Activated T-helper 1 cell treated with Interleukin-2 at 50 U/mL for 16 hours (primary cell): ENCODE results near the gene ZBTB20.
"Not testable (repeated sequence)": the region's sequence is repeated elsewhere in the genome, so short reads cannot be mapped to it uniquely, and the experiment has no call there.

ENCODE experiments used
- DNase-seq: peaks from one replicate; pipeline ENCODE4 v3.0.0-alpha.2; 2020; ENCODE audit warnings: low read depth

Gene ZBTB20

DNA sequence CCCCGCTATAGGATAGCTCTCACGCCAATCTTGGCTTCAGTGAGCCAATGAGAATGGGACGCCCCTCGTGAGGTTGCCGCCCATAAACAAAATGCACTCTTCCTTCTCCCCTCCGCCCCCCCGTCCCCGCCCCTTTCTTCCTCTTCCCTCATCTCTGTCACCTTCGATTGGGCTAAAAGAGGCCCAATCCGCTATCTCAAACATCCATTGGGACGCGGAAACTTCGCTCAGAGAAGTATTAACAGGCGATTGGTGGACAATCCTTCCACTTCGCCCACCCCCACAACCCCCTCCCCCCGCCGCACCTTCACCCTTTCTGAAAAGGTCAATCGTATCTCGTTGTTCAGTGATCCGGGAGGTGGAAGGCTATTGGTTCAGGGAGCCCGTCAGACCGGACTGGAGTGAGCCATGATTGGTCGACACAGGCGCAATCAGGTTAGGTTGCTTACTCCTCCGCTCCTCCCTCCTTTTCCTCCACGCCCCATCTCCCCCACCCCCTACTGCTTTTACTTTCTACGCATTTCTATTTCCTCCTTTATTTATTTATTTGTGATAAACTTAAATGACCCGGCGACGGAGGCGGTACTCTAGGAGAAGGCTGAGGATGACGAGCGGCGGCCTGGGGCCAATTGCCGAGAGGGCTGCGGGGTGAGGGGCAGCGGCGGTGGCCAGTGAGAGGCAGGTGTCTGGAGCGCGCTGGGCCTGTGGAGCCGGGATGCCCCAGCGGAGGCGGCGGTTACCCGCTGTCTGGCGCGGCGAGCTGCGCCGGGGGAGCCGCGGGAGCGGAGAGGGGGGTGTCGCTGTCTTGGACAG, 447 bp upstream of the ZBTB20 start:
- DNase-seq = peak; percentile 90

DNA sequence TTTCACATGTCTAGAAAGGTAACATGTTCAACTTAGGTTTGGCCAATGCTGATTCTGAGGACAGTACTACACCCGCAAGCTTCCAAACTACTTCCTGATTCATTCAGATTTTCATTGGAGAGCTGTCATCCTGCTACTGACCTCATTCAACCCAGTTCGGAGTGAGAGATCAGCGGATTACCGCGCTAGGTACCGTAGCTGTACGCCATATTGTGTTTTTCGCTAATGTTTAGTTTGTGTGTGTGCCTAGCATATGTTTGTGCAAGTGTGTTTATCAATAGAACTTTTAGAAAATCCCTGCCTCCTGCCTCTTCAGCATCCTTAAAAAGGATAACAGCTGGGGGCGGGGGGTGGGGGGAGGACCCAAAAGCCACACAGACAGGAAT, 1.1 kb downstream of the ZBTB20 start:
- DNase-seq = peak; percentile 5

- DNase-seq = no peak
Measured at GRCh38 chr3:115141033-115141757, 5.9 kb downstream of the ZBTB20 start.

DNA sequence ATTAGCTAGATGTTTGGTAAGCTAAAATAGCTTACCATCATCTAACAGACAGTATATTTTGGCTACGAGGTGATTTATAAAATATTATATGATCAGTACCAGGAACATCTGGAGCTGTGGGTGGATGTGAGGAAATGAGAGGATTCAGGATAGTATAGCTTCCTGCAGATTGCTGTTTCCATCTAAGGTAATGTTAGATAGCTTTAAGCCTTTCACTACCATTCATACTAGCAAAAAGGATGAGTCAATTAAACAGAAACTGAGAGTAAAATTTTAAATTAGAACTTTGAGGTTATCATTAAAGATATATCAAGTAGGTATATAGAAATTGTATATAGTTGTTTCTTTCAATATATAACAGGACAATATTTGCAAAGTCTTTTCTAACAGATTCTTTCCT, 8.0 kb downstream of the ZBTB20 start:
- DNase-seq = no peak

- DNase-seq = no peak
Measured at GRCh38 chr3:115134648-115135347, 12.3 kb downstream of the ZBTB20 start.

- DNase-seq = no peak
Measured at GRCh38 chr3:115127208-115127607, 19.9 kb downstream of the ZBTB20 start.

- no peak for DNase-seq
Measured at GRCh38 chr3:115120597-115120996, 26.5 kb downstream of the ZBTB20 start.

DNA sequence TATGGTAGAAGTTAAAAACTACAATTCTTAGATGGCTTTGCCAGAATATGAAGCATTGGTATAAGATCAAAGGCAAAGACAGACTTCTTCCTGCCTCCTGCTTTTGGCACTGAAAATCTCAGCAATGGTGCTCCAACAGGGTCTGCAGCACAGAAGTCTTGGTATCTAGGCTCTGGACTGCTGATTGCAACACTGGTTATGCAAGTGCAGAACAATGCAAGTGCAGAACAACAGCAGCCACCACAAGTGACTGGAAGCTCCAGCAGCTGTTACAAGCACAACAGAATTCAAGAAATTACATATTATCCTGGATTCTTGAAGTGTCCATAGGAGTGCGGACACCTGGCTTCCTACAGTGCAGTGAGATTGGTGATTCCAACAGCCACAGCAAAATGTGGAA, 33.7 kb downstream of the ZBTB20 start:
- DNase-seq = no peak

DNA sequence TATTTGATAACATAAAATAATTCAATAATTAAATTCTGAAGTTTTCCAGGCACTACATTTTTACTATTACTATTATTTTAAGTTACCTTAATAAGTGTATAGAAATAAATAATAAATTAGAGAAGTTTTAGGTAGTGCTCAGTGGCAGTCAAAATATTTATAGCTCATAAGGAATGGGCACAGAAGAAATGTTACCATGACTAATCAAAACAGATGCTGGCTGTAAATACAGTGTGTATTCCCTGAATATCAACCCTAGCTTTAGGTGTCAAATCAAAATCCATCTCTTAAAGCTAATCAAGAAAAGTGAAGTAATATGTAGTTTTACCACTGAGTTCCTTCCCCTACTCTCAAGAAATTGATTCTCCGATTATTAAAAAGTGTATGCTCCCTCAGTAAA, 35.5 kb downstream of the ZBTB20 start:
- no peak for DNase-seq

GRCh38 chr3:115110830-115111229, 36.3 kb downstream of the ZBTB20 start:
- no peak for DNase-seq

GRCh38 chr3:115110066-115110465, 37.0 kb downstream of the ZBTB20 start:
- DNase-seq = not testable (repeated sequence)

DNA sequence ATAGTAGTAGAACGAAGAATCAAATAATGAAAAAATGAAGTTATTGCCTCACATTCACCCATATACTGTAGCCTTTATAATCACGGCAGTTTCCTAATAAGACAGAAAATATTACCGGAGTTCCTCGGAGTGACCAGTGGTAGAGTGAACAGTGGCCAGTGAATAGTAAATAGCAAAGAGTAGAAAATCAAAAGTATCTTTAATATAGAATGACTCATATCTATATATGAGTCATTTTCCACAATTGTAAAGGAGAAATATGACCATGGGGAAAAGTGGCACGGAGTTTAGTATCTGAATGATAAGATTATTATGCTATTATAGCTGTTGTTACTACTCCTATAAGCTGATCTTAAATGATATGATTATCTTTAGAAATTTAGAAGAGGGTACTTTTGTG, 38.5 kb downstream of the ZBTB20 start:
- DNase-seq = no peak

- no peak for DNase-seq
Measured at GRCh38 chr3:115102046-115102445, 45.0 kb downstream of the ZBTB20 start.

DNA sequence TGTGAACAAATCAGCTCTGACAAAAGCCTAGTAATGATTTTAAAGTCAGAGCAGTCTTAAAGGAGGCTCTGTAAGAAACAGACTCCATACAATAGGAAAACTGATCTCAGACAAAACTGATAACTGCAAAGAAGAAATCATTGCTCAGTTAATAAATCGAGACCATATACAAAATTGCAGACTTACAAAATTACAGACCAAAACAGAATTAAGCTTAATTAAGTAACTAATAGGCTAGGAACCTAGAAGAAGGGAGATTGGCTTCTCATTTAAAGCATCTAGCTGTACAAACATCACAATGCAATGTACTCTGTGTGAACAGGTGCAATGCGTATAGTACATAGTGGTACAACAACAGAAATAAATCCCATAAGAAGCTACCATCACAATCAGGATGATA, 46.3 kb downstream of the ZBTB20 start:
- DNase-seq = no peak

- DNase-seq = no peak
Measured at GRCh38 chr3:115099986-115100571, 47.0 kb downstream of the ZBTB20 start.

- DNase-seq = no peak
Measured at GRCh38 chr3:115099134-115099985, 47.7 kb downstream of the ZBTB20 start.

DNA sequence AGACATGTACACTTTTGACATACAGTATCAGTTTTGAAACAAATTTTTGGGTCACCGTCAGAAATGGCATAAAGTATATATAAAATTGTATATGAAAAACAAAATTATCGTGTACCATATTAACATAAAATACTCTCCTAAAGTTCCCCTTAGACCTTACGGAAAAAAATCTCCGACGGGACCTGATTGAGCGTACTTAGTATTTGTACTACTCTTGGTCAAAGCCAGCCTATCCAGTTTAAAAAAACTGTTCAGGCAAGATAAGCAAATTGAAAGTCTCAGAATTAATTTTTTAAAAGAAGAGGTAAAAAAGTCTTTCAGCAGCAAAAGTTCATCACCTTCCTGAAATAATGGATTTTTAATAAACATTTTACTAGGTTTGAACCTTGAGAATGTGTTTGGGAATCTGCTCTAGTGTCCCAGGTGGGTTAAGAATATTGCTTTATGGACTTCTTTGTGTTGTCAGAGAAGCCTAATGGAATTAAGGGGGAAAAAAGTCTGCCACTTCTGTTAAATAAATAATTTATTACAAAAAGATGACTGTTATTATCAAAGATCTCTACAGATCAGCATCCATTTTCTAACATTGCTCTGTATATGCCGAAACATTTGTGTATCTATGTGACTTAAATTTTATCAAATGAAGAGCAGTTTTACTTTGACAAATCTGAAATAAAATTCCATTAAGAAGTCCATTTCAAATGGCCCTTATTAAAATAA, 48.6 kb downstream of the ZBTB20 start:
- no peak for DNase-seq

DNA sequence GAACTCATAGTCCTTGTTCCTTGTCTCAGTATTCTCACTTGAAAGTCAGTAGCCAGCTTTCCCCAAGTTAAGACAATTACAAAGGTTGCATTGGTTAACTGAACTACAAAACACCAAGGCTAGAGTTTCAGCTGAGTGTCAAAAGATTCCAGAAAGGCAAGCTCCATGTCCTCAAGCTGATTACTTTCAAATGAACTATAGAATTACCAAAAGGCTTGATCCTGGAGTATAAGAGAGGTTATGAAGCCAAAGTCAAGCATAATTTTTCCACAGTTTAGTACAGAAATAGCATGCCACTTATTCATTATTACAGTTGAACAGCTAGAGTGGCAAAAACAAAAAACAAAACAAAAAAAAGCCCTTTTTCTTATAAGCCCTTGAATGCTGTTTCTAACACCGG, 51.9 kb downstream of the ZBTB20 start:
- no peak for DNase-seq

GRCh38 chr3:115092220-115092791, 54.8 kb downstream of the ZBTB20 start:
- DNase-seq = peak; percentile 5

DNA sequence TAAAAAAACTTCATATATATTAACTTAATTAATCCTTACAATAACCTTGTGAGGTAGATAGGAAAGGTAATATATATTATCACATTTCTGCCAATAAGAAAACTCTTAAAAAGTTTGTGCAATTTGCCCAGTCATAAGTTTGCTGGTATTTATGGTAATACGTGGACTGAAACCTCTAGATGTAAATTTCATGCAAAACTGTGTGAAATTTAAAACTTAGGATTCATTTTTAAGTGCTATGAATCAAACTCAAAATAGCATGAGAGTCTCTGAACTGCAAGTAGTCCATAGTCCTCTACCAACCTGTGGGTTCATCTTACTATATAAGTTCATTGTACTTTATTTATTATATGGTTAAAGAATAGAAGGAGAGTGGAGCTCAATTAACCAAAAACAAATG, 56.4 kb downstream of the ZBTB20 start:
- DNase-seq = no peak

DNA sequence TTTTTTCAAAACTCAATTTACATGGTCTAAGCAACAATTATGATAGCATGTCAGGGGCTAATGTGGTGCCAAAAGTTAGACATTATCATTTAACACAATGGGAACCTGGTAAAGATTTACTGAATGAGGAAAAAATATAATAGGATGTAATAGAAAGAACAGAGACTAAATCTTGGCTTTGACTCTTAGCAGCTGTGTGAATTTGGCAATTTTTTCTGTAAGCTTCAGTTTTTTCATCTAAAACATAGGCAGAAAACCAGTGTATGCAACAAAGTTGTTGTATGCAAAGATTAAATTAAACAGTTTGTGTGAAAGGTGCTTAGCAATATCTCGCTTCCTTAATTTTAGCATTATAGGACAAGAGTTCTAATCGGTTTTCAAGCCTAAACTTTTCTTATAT, 57.6 kb downstream of the ZBTB20 start:
- no peak for DNase-seq
